Heart left ventricle (tissue), 16 donors: ENCODE measurements around the gene GABRQ. TPM values are rescaled to one million over a fixed set of nuclear protein-coding genes. Genes with fewer than 3 reads are reported as not detected.

ENCODE experiments used
- ATAC-seq, 4 donors: fragments of 200-7000 bp; cut with Tn5 transposase; one replicate each; pipeline ENCODE4 v1.9.1; 2020 to 2022; ENCODE audit warnings: moderate library complexity in 4 of 4, mild to moderate bottlenecking in 3 of 4, moderate number of reproducible peaks in 1 of 4
- DNase-seq, 5 donors: peaks; one replicate each; pipeline ENCODE4 v3.0.0-alpha.2; 2020
- H3K27ac ChIP-seq, 12 donors: fragments of 200-600 bp; sonication (generic) in 4 of 12; one replicate each; pipeline versions ENCODE4 v1.5.0 to v1.8.0; 2016 to 2022; ENCODE audit warnings: mild to moderate bottlenecking in 2 of 12
- H3K27me3 ChIP-seq, 9 donors: fragments of 200-600 bp; sonication (generic) in 2 of 9; one replicate each; pipeline versions ENCODE4 v1.5.1 to v1.8.0; 2016 to 2022; ENCODE audit warnings: mild to moderate bottlenecking in 3 of 9
- H3K36me3 ChIP-seq, 9 donors: fragments of 200-600 bp; sonication (generic) in 2 of 9; one replicate each; pipeline versions ENCODE4 v1.5.0 to v1.8.0; 2018 to 2022; ENCODE audit warnings: mild to moderate bottlenecking in 2 of 9
- H3K4me1 ChIP-seq, 12 donors: fragments of 200-600 bp; sonication (generic) in 4 of 12; one replicate each; pipeline versions ENCODE4 v1.5.0 to v1.8.0; 2016 to 2022; ENCODE audit warnings: mild to moderate bottlenecking in 3 of 12
- H3K4me3 ChIP-seq, 12 donors: fragments of 200-600 bp; sonication (generic) in 4 of 12; one replicate each; pipeline versions ENCODE4 v1.5.0 to v1.8.0; 2017 to 2022; ENCODE audit warnings: mild to moderate bottlenecking in 9 of 12, moderate library complexity in 4 of 12
- H3K9me3 ChIP-seq, 12 donors: fragments of 200-600 bp; sonication (generic) in 4 of 12; one replicate each; pipeline versions ENCODE4 v1.5.0 to v1.8.0; 2016 to 2022; ENCODE audit warnings: mild to moderate bottlenecking in 1 of 12
- CTCF ChIP-seq, 12 donors: fragments of 200-600 bp; sonication (generic) in 4 of 12; IDR thresholded peaks; one replicate each; pipeline versions ENCODE4 v1.5.0 to v1.8.0; 2018 to 2022; ENCODE audit warnings: antibody characterized with exemption in 12 of 12, mild to moderate bottlenecking in 5 of 12
- POLR2A ChIP-seq, 2 donors: fragments of 450-650 bp; IDR thresholded peaks; one replicate each; pipeline ENCODE4 v1.6.1; 2017; ENCODE audit warnings: antibody characterized with exemption in 2 of 2, mild to moderate bottlenecking in 2 of 2, moderate library complexity in 2 of 2
- WGBS, 4 donors: extraction: QIAGEN DNeasy Blood & Tissue Kit in 2 of 4; methylation state at CpG; one replicate each; pipeline versions ENCODE4 v1.1.5 to v1.1.7; 2013 to 2018; 5-methylcytosine and 5-hydroxymethylcytosine counted together
- intact Hi-C, 10 donors: fragments of 100-400 bp; cut with DNase I; formaldehyde crosslinking; loops; one replicate each; pipeline versions ENCODE4 v1.11.1 to v1.14.2; 2022
- polyA plus RNA-seq, 2 donors: library from polyadenylated mRNA; stranded (reverse); fragments of 200-250 nt; gene quantifications; one replicate each; pipeline ENCODE4 v1.2.3, GENCODE V29; 2013
- total RNA-seq, 9 donors: library from RNA; depleted of rRNA in 2 of 9; stranded (reverse); fragments of >200 nt in 2 of 9; fragmentation: NEBNext Ultra II Directional in 3 of 9; extraction: Animal tissue kit (Norgen Biotek cat#: 25700) in 3 of 9; gene quantifications; one replicate each; pipeline versions ENCODE4 v1.1.0 to v1.2.4, GENCODE V29; 2016 to 2023
- donor health status: ischemic (EF 13 %, LVEDD 7.1; RV severe dilation, severe dysfunction).
- donor health status: healthy with polysubstance abuse.
- donor health status: DM: no; HTN: yes; CAD: no.
- donor health status: DM: no; HTN: no; CAD: no.
- donor health status: ischemic (EF 25% LVEDD 6.9; RV normal size, moderate dysfunction).
- donor health status: ischemic (EF 25% LVEDD 5.7; RV mildly dilated, moderate dysfunction).
- donor health status: healthy.
- donor health status: DM: yes; HTN: yes; CAD: no.
- donor health status: ischemic (EF 35%, LVEDD 5.7; RV mildly dilated, moderate dysfunction).
- donor health status: nonischemic (EF 11% LVEDD 7.7; RV severe dilation, severe dysfunction).
- donor health status: DM: yes; HTN: yes; CAD: no.
- donor health status: PGD.
- donor health status: ischemic (EF 29% LVEDD 5.4; RV normal size, mild dysfunction).
- donor health status: nonischemic (EF 23%, LVEDD 6.1; RV moderate dilation, normal function).

GABRQ gene
- total and polyA plus RNA-seq, 11 donors, result 0.02 to 0.04 TPM; not detected in 9

GRCh38 chrX:152647978-152648377, 10.3 kb downstream of the GABRQ start:
- no peak for TF ChIP-seq POLR2A (IDR thresholded peaks at IDR 0.05)
- TF ChIP-seq CTCF (IDR thresholded peaks at IDR 0.05), result no peak
- ATAC-seq, result no peak
- peaks cover 0 to 4% (median 0%) of the 10 kb centered on the region in 9 donors for H3K27me3 ChIP-seq
- intact Hi-C loops, result loop anchor here in 1 of 10 donors (10.0 kb wide), 1 partner anchor 167 kb away; no protein-coding TSS in a partner anchor
- H3K36me3 ChIP-seq, result no peaks in the 10 kb centered on the region
- H3K9me3 ChIP-seq, result no peaks in the 10 kb centered on the region
- WGBS, 4 donors, result 81 to 85% (median 83%) methylated on average over 5 of the region's 5 CpGs
- no peaks in the 10 kb centered on the region for H3K4me1 ChIP-seq
- H3K27ac ChIP-seq, result no peak overlapping the region
- DNase-seq, result no peak
- no peak overlapping the region for H3K4me3 ChIP-seq

GRCh38 chrX:152652060-152652459, 14.4 kb downstream of the GABRQ start:
- intact Hi-C loops, result no loop called here
- Histone ChIP-seq H3K4me3 (no peak overlapping the region), H3K36me3 (no peaks in the 10 kb centered on the region), H3K9me3 (no peaks in the 10 kb centered on the region), H3K4me1 (no peaks in the 10 kb centered on the region), H3K27me3 (peaks cover 0 to 4% (median 0%) of the 10 kb centered on the region in 9 donors), H3K27ac (no peak overlapping the region)
- no peak for DNase-seq
- ATAC-seq, result no peak
- WGBS, 4 donors, result 87 to 95% (median 92%) methylated on average over 6 of the region's 6 CpGs
- TF ChIP-seq POLR2A (IDR thresholded peaks at IDR 0.05), result no peak
- no peak for TF ChIP-seq CTCF (IDR thresholded peaks at IDR 0.05)

GRCh38 chrX:152652467-152652866, 14.8 kb downstream of the GABRQ start:
- H3K36me3 ChIP-seq, result no peaks in the 10 kb centered on the region
- H3K27ac ChIP-seq, result no peak overlapping the region
- H3K27me3 ChIP-seq, result peaks cover 0 to 4% (median 0%) of the 10 kb centered on the region in 9 donors
- no peak overlapping the region for H3K4me3 ChIP-seq
- H3K9me3 ChIP-seq, result no peaks in the 10 kb centered on the region
- ATAC-seq (no peak), DNase-seq (no peak)
- TF ChIP-seq POLR2A (IDR thresholded peaks at IDR 0.05) (no peak), CTCF (IDR thresholded peaks at IDR 0.05) (no peak)
- H3K4me1 ChIP-seq, result no peaks in the 10 kb centered on the region
- WGBS, 4 donors, result 86 to 90% (median 89%) methylated on average over 16 of the region's 16 CpGs
- intact Hi-C loops, result no loop called here

GRCh38 chrX:152656087-152656486, 18.4 kb downstream of the GABRQ start:
- H3K4me3 ChIP-seq, result no peak overlapping the region
- 57 to 86% (median 74%) methylated on average over 4 of the region's 4 CpGs for WGBS, 4 donors
- TF ChIP-seq CTCF (IDR thresholded peaks at IDR 0.05), result no peak
- no peak for TF ChIP-seq POLR2A (IDR thresholded peaks at IDR 0.05)
- H3K9me3 ChIP-seq, result no peaks in the 10 kb centered on the region
- ATAC-seq, result no peak
- intact Hi-C loops, result no loop called here
- no peaks in the 10 kb centered on the region for H3K36me3 ChIP-seq
- DNase-seq, result no peak
- no peak overlapping the region for H3K27ac ChIP-seq
- H3K4me1 ChIP-seq, result no peaks in the 10 kb centered on the region
- H3K27me3 ChIP-seq, result peaks cover 0 to 6% (median 0%) of the 10 kb centered on the region in 9 donors
